ENCODE measurements around the gene INHBB.

The INHBB gene

GRCh38 chr2:120365236-120365793, 19.4 kb downstream of the INHBB start:
- no peak for TF ChIP-seq CTCF (IDR thresholded peaks at IDR 0.05; ENCODE audit: insufficient read depth, low read length, missing control alignments)
- no peak overlapping the region for H3K4me3 ChIP-seq (ENCODE audit: low read depth, low read length)
- ChIA-PET POLR2A (no interaction called here), CTCF (interaction anchor here (1.2 to 1.5 kb wide), 2 partner anchors 22 to 311 kb away, joined by 3 to 5 read pairs; no protein-coding TSS in a partner anchor)
- DNase-seq (ENCODE audit: low read depth, low spot score): no peak

DNA sequence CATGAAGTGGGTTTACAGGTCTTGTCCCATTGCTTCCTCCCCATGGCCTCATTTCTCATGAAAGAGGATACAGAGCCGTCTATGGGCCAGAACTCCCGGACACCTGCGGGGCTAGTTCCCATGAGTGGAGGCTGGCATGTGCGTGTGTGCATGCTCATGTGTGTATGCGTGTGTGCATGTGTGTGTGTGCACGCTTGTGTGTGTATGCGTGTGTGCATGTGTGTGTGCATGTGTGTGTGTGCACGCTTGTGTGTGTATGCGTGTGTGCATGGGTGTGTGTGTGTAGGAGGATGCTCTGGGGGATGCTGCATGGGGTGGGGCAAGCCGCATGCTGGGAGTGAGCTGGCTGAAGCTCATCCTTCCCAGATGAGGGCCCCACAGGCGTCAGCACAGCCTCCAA, 20.8 kb downstream of the INHBB start:
- H3K4me3 ChIP-seq (ENCODE audit: low read depth, low read length): no peak overlapping the region
- ChIA-PET CTCF (interaction anchor here (1.5 kb wide), 1 partner anchor 24 kb away, joined by 5 read pairs; no protein-coding TSS in a partner anchor), POLR2A (no interaction called here)
- no peak for DNase-seq (ENCODE audit: low read depth, low spot score)
- no peak for TF ChIP-seq CTCF (IDR thresholded peaks at IDR 0.05; ENCODE audit: insufficient read depth, low read length, missing control alignments)

DNA sequence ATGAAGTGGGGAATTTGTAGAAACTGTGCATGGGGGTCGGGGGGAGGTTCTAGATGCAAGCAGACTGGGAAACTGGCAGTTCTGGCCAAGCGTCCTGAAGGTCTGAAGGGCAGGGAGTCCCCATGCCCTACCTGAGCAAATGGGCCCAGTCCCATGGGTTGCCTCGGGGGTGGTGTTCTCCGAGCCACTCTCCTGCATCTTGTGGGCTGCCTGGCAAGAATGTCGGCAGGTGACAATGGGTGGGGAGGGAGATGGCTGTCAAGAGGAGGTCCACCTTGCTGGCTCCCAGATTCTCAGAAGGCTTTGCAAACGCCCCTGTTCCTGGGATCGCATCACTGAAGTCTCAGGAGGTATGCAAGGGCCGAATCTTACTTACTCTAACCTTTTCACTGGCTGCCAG, 21.3 kb downstream of the INHBB start:
- CTCF ChIA-PET: interaction anchor here (1.2 kb wide), 1 partner anchor 314 kb away, joined by 5 read pairs; no protein-coding TSS in a partner anchor
- POLR2A ChIA-PET: no interaction called here
- H3K4me3 ChIP-seq (ENCODE audit: low read depth, low read length): no peak overlapping the region
- no peak for DNase-seq (ENCODE audit: low read depth, low spot score)
- TF ChIP-seq CTCF (IDR thresholded peaks at IDR 0.05; ENCODE audit: insufficient read depth, low read length, missing control alignments): no peak

DNA sequence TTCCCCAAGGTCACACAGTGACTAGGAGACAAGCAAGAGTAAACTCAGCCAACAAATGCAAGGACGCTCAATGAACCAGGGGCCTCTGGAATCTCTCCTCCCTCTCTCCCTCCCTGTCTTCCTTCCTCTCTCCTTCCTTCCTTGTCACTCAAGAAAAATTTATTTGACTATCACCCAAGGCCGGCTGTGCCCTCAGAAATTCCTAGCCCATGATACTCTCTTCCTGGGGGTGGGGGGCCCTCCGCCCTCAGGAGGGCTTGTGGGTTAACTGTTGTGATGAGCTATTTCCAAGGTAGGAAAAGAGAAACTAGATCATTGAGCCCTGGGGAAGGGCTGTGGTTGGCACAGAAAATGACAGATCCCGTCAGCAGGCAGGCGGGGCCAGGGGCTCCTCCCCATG, 21.7 kb downstream of the INHBB start:
- TF ChIP-seq CTCF (IDR thresholded peaks at IDR 0.05; ENCODE audit: insufficient read depth, low read length, missing control alignments): no peak
- POLR2A ChIA-PET: no interaction called here
- no peak for DNase-seq (ENCODE audit: low read depth, low spot score)
- H3K4me3 ChIP-seq (ENCODE audit: low read depth, low read length): no peak overlapping the region
- CTCF ChIA-PET: interaction anchor here (1.2 kb wide), 2 partner anchors 10 to 313 kb away, joined by 3 to 5 read pairs; no protein-coding TSS in a partner anchor

- H3K4me3 ChIP-seq (ENCODE audit: low read depth, low read length): no peak overlapping the region
- ChIA-PET POLR2A (no interaction called here), CTCF (interaction anchor here (1.2 kb wide), 2 partner anchors 11 to 313 kb away, joined by 3 to 5 read pairs; no protein-coding TSS in a partner anchor)
- no peak for TF ChIP-seq CTCF (IDR thresholded peaks at IDR 0.05; ENCODE audit: insufficient read depth, low read length, missing control alignments)
- no peak for DNase-seq (ENCODE audit: low read depth, low spot score)
These were observed 22.1 kb downstream of the INHBB start for GRCh38 chr2:120368086-120368485.

DNA sequence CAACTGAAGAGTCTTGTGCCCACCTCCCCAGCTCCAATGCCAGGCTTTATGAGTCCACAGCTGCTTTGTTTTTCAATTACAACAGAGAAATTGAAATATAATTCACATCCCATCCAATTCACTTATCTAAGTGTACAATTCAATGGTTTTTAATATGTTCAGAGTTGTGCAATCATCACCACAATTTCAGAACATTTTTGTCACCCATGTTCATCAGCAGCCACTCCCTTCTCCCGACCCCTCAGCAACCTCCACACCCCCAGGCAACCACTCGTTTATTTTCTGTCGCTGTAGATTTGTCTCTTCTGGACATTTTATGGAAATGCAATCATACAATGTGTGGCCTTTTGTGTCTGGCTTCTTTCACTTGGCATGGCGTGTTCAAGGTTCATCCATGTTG, 23.3 kb downstream of the INHBB start:
- no peak for DNase-seq (ENCODE audit: low read depth, low spot score)
- ChIA-PET CTCF (no interaction called here), POLR2A (no interaction called here)
- H3K4me3 ChIP-seq (ENCODE audit: low read depth, low read length): no peak overlapping the region
- no peak for TF ChIP-seq CTCF (IDR thresholded peaks at IDR 0.05; ENCODE audit: insufficient read depth, low read length, missing control alignments)

All from AG04449 (cell line).